ENCODE measurements around the gene ASTN2.

- TF ChIP-seq, protein P1, sequence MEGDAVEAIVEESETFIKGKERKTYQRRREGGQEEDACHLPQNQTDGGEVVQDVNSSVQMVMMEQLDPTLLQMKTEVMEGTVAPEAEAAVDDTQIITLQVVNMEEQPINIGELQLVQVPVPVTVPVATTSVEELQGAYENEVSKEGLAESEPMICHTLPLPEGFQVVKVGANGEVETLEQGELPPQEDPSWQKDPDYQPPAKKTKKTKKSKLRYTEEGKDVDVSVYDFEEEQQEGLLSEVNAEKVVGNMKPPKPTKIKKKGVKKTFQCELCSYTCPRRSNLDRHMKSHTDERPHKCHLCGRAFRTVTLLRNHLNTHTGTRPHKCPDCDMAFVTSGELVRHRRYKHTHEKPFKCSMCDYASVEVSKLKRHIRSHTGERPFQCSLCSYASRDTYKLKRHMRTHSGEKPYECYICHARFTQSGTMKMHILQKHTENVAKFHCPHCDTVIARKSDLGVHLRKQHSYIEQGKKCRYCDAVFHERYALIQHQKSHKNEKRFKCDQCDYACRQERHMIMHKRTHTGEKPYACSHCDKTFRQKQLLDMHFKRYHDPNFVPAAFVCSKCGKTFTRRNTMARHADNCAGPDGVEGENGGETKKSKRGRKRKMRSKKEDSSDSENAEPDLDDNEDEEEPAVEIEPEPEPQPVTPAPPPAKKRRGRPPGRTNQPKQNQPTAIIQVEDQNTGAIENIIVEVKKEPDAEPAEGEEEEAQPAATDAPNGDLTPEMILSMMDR (conservative IDR thresholded peaks at IDR 0.05; ENCODE audit: low read depth in 2 of 2), result no peak
- no peak for TF ChIP-seq POLR2AphosphoS5 (IDR thresholded peaks at IDR 0.05; ENCODE audit: low read depth)
- no peak for TF ChIP-seq CREB1 (CRISPR knock-in tag; IDR thresholded peaks at IDR 0.05; ENCODE audit: low read depth)
- TF ChIP-seq EZH2 (IDR thresholded peaks at IDR 0.05; ENCODE audit: low read depth, unreplicated experiment), result no peak
- TF ChIP-seq JUNB (IDR thresholded peaks at IDR 0.05; ENCODE audit: unreplicated experiment), result no peak
- TF ChIP-seq EZH2phosphoT487 (IDR thresholded peaks at IDR 0.05; ENCODE audit: unreplicated experiment), result no peak
- TF ChIP-seq REST (IDR thresholded peaks at IDR 0.05; ENCODE audit: unreplicated experiment), result no peak
- TF ChIP-seq ZNF114 (CRISPR knock-in tag; IDR thresholded peaks at IDR 0.05), result no peak
- TF ChIP-seq, protein P2, sequence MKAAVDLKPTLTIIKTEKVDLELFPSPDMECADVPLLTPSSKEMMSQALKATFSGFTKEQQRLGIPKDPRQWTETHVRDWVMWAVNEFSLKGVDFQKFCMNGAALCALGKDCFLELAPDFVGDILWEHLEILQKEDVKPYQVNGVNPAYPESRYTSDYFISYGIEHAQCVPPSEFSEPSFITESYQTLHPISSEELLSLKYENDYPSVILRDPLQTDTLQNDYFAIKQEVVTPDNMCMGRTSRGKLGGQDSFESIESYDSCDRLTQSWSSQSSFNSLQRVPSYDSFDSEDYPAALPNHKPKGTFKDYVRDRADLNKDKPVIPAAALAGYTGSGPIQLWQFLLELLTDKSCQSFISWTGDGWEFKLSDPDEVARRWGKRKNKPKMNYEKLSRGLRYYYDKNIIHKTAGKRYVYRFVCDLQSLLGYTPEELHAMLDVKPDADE (IDR thresholded peaks at IDR 0.05), result no peak
These were observed 479.5 kb downstream of the ASTN2 start for GRCh38 chr9:116935149-116935897.

All from GM23338 (cell line).